Measurements from ENCODE around the gene LEP.

GRCh38 chr7:128270826-128271272, 29.8 kb downstream of the LEP start:
- TF ChIP-seq CTCF (IDR thresholded peaks at IDR 0.05) (no peak), POLR2AphosphoS5 (IDR thresholded peaks at IDR 0.05; ENCODE audit: insufficient read depth in 1 of 2, low read depth in 1 of 2) (no peak)
